Measurements from ENCODE around the gene TSR2.

DNA sequence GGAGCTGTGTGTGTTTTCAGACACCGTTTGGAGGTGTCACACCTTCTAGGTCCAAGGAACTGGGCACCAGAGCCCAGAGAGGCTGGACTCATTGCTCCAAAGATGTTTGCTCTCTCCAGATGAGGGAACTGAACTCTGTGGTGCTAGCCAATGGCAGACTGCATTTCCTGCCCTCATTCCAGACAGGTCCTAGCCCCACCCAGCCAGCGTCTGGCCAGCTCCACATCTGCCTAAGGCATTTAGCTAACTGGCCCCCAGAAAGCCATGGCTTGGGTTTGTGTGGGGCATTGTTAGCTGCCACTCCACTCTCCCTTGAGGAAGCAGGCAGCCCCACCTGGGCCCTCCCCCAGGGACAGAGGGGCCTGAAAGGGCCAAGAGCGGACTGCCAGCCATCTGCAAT, 44.5 kb downstream of the TSR2 start:
- TF ChIP-seq POLR2AphosphoS5 (IDR thresholded peaks at IDR 0.05; ENCODE audit: low read depth, low read length) (no peak), TAF1 (IDR thresholded peaks at IDR 0.05; ENCODE audit: borderline replicate concordance, insufficient read depth, low read length) (no peak)

All from PFSK-1 (cell line).